Gastrocnemius medialis (tissue), 4 donors: ENCODE results near the gene ADGRD2. TPM values are rescaled to one million over a fixed set of nuclear protein-coding genes. Genes with fewer than 3 reads are reported as not detected.

Experiments used
- ATAC-seq, 2 donors: fragments of 150-250 bp; one replicate each; pipeline ENCODE4 v1.9.1; 2016
- DNase-seq, 2 donors: peaks; one replicate each; pipeline ENCODE4 v3.0.0-alpha.2; 2019
- H3K27ac ChIP-seq, 4 donors: fragments of 200-600 bp; sonication (generic); 1 replicate in 1 of 4; 2 replicates in 3 of 4; pipeline ENCODE4 v1.5.1; 2016 to 2018; ENCODE audit warnings: mild to moderate bottlenecking in 2 of 4, moderate library complexity in 1 of 4
- H3K27me3 ChIP-seq, 3 donors: fragments of 200-600 bp; sonication (generic) in 2 of 3; 1 replicate in 1 of 3; 2 replicates in 2 of 3; pipeline versions ENCODE4 v1.5.1 to v1.6.0; 2016 to 2019; ENCODE audit warnings: mild to moderate bottlenecking in 1 of 3, moderate library complexity in 1 of 3
- H3K36me3 ChIP-seq, 2 donors: fragments of 200-600 bp; sonication (generic) in 1 of 2; one replicate each; pipeline ENCODE4 v1.5.1; 2017 to 2018
- H3K4me1 ChIP-seq, 2 donors: fragments of 200-600 bp; sonication (generic) in 1 of 2; one replicate each; pipeline ENCODE4 v1.5.1; 2016 to 2017; ENCODE audit warnings: mild to moderate bottlenecking in 2 of 2
- H3K4me3 ChIP-seq, 4 donors: fragments of 200-600 bp; sonication (generic) in 3 of 4; 1 replicate in 1 of 4; 2 replicates in 3 of 4; pipeline ENCODE4 v1.5.1; 2016 to 2019; ENCODE audit warnings: mild to moderate bottlenecking in 2 of 4
- H3K9me3 ChIP-seq, 3 donors: fragments of 200-600 bp; sonication (generic) in 2 of 3; 1 replicate in 1 of 3; 2 replicates in 2 of 3; pipeline ENCODE4 v1.5.1; 2016 to 2019
- CTCF ChIP-seq, 5 experiments: fragments of 450-650 bp in 3 of 5; fragments of 200-600 bp in 2 of 5; sonication (generic) in 2 of 5; IDR thresholded peaks in 4 of 5; conservative IDR thresholded peaks in 1 of 5; 1 replicate in 4 of 5; 2 replicates in 1 of 5; pipeline ENCODE4 v1.5.1; 2016 to 2019; ENCODE audit warnings: antibody characterized with exemption in 5 of 5, mild to moderate bottlenecking in 3 of 5, moderate library complexity in 3 of 5
- POLR2A ChIP-seq, 2 donors: fragments of 450-650 bp; IDR thresholded peaks; one replicate each; pipeline ENCODE4 v1.6.1; 2017; ENCODE audit warnings: antibody characterized with exemption in 2 of 2, mild to moderate bottlenecking in 2 of 2, moderate library complexity in 2 of 2
- in situ Hi-C, 4 donors: fragments of 200-750 bp; cut with MboI; loops; one replicate each; pipeline versions ENCODE4 v1.15.0 to v1.8.0; 2017; ENCODE audit warnings: low sequenced_read_pairs in 4 of 4
- intact Hi-C: fragments of 100-400 bp; cut with DNase I; formaldehyde crosslinking; loops from one replicate; pipeline ENCODE4 v1.15.1; 2023; ENCODE audit warnings: low total_unique reads
- total RNA-seq, 4 donors: library from RNA; depleted of rRNA; stranded (reverse); fragments of >200 nt; gene quantifications; one replicate each; pipeline versions ENCODE4 v1.1.0 to v1.2.3, GENCODE V29; 2016

ADGRD2 gene
- total RNA-seq, 4 donors from 2014 or later: not detected

DNA sequence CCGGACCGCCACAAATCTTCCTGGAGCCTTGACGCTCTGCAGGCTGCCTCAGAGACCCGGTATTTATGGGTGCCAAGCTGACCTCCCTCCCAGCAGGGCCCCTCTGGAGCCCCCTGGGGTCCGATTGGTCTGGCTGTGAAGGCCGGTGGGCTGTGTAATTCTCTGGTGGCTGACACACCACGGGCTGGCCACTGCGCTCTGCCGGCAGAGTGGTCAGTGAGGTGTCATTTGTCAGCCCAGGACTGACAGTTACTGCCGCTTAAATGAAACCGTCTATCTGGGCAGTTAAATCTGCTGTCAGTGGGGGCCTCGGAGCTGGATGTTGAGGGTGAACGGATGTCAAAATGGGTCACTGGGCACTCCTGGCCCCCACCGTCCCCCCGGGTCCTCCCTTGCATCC lies 46.2 kb downstream of the ADGRD2 start:
- DNase-seq: no peak
- no peaks in the 10 kb centered on the region for H3K9me3 ChIP-seq
- H3K36me3 ChIP-seq: no peaks in the 10 kb centered on the region
- H3K27me3 ChIP-seq: peaks cover 8 to 13% (median 12%) of the 10 kb centered on the region in 3 donors
- H3K27ac ChIP-seq: no peak overlapping the region
- intact Hi-C loops: no loop called here
- no peak for TF ChIP-seq POLR2A (IDR thresholded peaks at IDR 0.05)
- no peak for TF ChIP-seq CTCF (IDR thresholded peaks at IDR 0.05 in 4 of 5, conservative IDR thresholded peaks at IDR 0.05 in 1 of 5)
- ATAC-seq: no peak
- H3K4me3 ChIP-seq: no peak overlapping the region
- H3K4me1 ChIP-seq: no peaks in the 10 kb centered on the region
- in situ Hi-C loops: no loop called here

DNA sequence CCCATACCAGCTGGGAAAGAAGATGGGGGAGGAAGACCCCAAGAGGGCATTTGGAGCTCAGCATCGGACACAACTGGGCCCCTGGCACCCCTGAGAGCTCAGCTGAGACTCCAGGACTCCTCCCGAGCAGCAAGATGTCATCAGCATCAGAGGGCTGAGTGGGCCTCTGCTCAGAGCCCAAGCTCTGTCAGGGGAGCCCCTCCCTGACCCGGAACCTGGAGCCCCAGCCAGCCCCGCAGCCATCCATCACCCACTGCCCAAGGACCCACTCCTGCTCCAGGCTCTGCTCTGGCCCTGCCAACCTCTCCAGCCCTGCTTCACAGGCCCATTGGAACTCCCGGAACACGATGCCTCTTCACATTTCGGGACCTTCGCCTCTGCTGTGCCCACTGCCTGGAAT lies 47.2 kb downstream of the ADGRD2 start:
- no peak overlapping the region for H3K4me3 ChIP-seq
- no peaks in the 10 kb centered on the region for H3K36me3 ChIP-seq
- H3K27ac ChIP-seq: no peak overlapping the region
- peaks cover 17 to 21% (median 21%) of the 10 kb centered on the region in 3 donors for H3K27me3 ChIP-seq
- intact Hi-C loops: no loop called here
- TF ChIP-seq CTCF (IDR thresholded peaks at IDR 0.05 in 4 of 5, conservative IDR thresholded peaks at IDR 0.05 in 1 of 5) (no peak), POLR2A (IDR thresholded peaks at IDR 0.05) (no peak)
- H3K9me3 ChIP-seq: no peaks in the 10 kb centered on the region
- ATAC-seq (no peak), DNase-seq (no peak)
- in situ Hi-C loops: no loop called here
- no peaks in the 10 kb centered on the region for H3K4me1 ChIP-seq

GRCh38 chr9:124498040-124498439 lies 47.8 kb downstream of the ADGRD2 start:
- DNase-seq (no peak), ATAC-seq (no peak)
- Histone ChIP-seq H3K27ac (no peak overlapping the region), H3K27me3 (peaks cover 22 to 27% (median 23%) of the 10 kb centered on the region in 3 donors), H3K4me1 (no peaks in the 10 kb centered on the region), H3K9me3 (no peaks in the 10 kb centered on the region), H3K4me3 (no peak overlapping the region), H3K36me3 (no peaks in the 10 kb centered on the region)
- no peak for TF ChIP-seq CTCF (IDR thresholded peaks at IDR 0.05 in 4 of 5, conservative IDR thresholded peaks at IDR 0.05 in 1 of 5)
- no peak for TF ChIP-seq POLR2A (IDR thresholded peaks at IDR 0.05)
- intact Hi-C loops (no loop called here), in situ Hi-C loops (no loop called here)

DNA sequence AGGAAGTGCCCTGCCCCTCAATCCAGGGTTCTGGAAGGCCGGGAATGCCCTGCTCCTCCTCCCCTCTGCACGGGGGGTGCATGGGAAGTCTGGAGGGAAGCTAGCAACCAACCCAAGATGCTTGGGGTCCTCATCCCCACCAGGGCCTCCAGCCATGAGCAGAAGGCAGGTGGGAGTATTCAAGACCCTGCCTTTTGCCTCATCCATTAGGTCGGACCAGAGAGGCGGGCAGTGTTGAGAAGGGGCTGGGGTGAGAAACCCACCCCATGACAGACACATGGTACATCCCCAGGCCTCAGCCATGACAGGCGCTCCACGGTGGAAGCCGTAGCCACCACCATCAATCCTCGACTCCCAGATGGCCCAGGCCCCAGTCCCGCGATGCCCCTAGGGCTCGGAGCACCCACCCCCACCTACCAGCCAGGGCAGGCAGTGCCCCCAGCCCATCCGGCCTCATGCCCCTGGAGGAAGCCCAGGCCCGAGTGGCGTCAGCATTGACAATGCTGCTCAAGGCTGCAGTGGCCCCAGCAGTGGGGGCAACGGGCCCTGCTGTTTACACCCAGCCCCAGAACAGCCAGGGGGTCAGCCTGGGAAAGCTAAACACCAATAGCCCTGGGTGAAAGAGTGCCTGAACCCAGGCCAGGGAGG lies 48.4 kb downstream of the ADGRD2 start:
- DNase-seq (no peak), ATAC-seq (no peak)
- peaks cover 26 to 33% (median 29%) of the 10 kb centered on the region in 3 donors for H3K27me3 ChIP-seq
- intact Hi-C loops (no loop called here), in situ Hi-C loops (no loop called here)
- no peaks in the 10 kb centered on the region for H3K9me3 ChIP-seq
- no peak overlapping the region for H3K27ac ChIP-seq
- peaks cover 1 to 2% of the 10 kb centered on the region in 2 donors for H3K4me1 ChIP-seq
- TF ChIP-seq POLR2A (IDR thresholded peaks at IDR 0.05) (no peak), CTCF (IDR thresholded peaks at IDR 0.05 in 4 of 5, conservative IDR thresholded peaks at IDR 0.05 in 1 of 5) (no peak)
- H3K4me3 ChIP-seq: no peak overlapping the region
- no peaks in the 10 kb centered on the region for H3K36me3 ChIP-seq

- TF ChIP-seq POLR2A (IDR thresholded peaks at IDR 0.05) (no peak), CTCF (IDR thresholded peaks at IDR 0.05 in 4 of 5, conservative IDR thresholded peaks at IDR 0.05 in 1 of 5) (no peak)
- H3K4me1 ChIP-seq: peaks cover 3% of the 10 kb centered on the region in 2 donors
- peaks cover 32 to 39% (median 34%) of the 10 kb centered on the region in 3 donors for H3K27me3 ChIP-seq
- H3K36me3 ChIP-seq: no peaks in the 10 kb centered on the region
- in situ Hi-C loops: no loop called here
- ATAC-seq (no peak), DNase-seq (no peak)
- H3K9me3 ChIP-seq: no peaks in the 10 kb centered on the region
- H3K4me3 ChIP-seq: no peak overlapping the region
- intact Hi-C loops: no loop called here
- H3K27ac ChIP-seq: no peak overlapping the region
These were observed 49.0 kb downstream of the ADGRD2 start for GRCh38 chr9:124499216-124499615.
